ENCODE measurements around the gene NUDT16L1.

The NUDT16L1 gene

GRCh38 chr16:4743226-4743878, 50.0 kb downstream of the NUDT16L1 start:
- no peaks in the 10 kb centered on the region for H3K9me3 ChIP-seq (ENCODE audit: low read depth, low read length)
- DNase-seq (ENCODE audit: low read depth, low spot score) = no peak
- no peak overlapping the region for H3K27ac ChIP-seq
- TF ChIP-seq FOXP2 (optimal IDR thresholded peaks at IDR 0.05; ENCODE audit: control extremely low read depth, extremely low read length, insufficient read depth) (no peak), POLR2AphosphoS5 (IDR thresholded peaks at IDR 0.05; ENCODE audit: borderline replicate concordance, low read depth, low read length) (no peak), EZH2 (IDR thresholded peaks at IDR 0.05) (no peak)
- no peaks in the 10 kb centered on the region for H3K36me3 ChIP-seq (ENCODE audit: insufficient read depth, low read length)
- no peak overlapping the region for H3K4me3 ChIP-seq
- H3K9ac ChIP-seq (ENCODE audit: insufficient read length) = no peak overlapping the region

DNA sequence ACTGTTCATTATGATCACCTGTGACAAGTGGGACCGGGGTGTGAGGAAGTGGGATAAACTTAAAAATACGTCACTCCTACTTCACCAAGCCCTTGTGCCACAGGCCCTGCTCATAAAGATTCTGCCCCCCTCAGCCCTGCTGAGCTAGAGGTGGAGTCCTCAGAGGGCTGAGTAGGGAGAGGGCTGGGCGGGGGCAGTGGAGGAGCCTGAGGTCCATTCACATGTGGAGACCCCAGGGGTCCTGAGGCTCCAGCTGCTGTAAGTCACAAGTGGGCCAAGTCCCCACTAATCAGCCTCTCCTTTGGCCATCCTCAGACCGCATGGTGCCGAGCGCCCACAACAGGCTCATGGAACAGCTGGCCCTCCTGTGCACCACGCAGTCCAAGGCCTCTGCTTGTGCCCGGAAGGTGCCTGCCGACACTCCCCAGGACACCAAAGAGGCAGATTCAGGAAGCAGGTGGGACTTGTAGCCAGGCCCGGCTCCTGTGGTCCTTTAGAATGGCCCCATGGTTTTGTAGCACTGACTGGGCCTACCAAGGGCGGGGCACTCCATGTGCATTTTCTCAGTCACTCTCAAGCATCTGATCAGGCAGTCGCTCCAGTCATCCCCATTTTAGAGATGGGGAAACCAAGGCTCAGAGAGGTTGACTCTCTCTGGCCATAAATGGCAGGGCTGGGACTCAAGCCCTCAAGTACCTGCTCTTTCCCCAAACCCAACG, 51.4 kb downstream of the NUDT16L1 start:
- Histone ChIP-seq H3K9ac (ENCODE audit: insufficient read length) (no peak overlapping the region), H3K4me3 (no peak overlapping the region)

GRCh38 chr16:4745274-4745569, 51.9 kb downstream of the NUDT16L1 start:
- DNase-seq (ENCODE audit: low read depth, low spot score) = no peak
- Histone ChIP-seq H3K9me3 (ENCODE audit: low read depth, low read length) (no peaks in the 10 kb centered on the region), H3K36me3 (ENCODE audit: insufficient read depth, low read length) (no peaks in the 10 kb centered on the region), H3K9ac (ENCODE audit: insufficient read length) (no peak overlapping the region), H3K27ac (no peak overlapping the region), H3K4me3 (no peak overlapping the region)
- no peak for TF ChIP-seq FOXP2 (optimal IDR thresholded peaks at IDR 0.05; ENCODE audit: control extremely low read depth, extremely low read length, insufficient read depth)
- TF ChIP-seq POLR2AphosphoS5 (IDR thresholded peaks at IDR 0.05; ENCODE audit: borderline replicate concordance, low read depth, low read length) = no peak
- TF ChIP-seq EZH2 (IDR thresholded peaks at IDR 0.05) = no peak

More for the DNA sequence above, 51.4 kb downstream of the NUDT16L1 start:
- Histone ChIP-seq H3K27ac (no peak overlapping the region), H3K36me3 (ENCODE audit: insufficient read depth, low read length) (no peaks in the 10 kb centered on the region), H3K9me3 (ENCODE audit: low read depth, low read length) (no peaks in the 10 kb centered on the region)
- TF ChIP-seq EZH2 (IDR thresholded peaks at IDR 0.05) (no peak), FOXP2 (optimal IDR thresholded peaks at IDR 0.05; ENCODE audit: control extremely low read depth, extremely low read length, insufficient read depth) (no peak), POLR2AphosphoS5 (IDR thresholded peaks at IDR 0.05; ENCODE audit: borderline replicate concordance, low read depth, low read length) (no peak)
- DNase-seq (ENCODE audit: low read depth, low spot score) = no peak
